ENCODE data around the gene COG7.
A peak's percentile ranks its signal among the peaks of the same experiment; 100 is the strongest.

DNA sequence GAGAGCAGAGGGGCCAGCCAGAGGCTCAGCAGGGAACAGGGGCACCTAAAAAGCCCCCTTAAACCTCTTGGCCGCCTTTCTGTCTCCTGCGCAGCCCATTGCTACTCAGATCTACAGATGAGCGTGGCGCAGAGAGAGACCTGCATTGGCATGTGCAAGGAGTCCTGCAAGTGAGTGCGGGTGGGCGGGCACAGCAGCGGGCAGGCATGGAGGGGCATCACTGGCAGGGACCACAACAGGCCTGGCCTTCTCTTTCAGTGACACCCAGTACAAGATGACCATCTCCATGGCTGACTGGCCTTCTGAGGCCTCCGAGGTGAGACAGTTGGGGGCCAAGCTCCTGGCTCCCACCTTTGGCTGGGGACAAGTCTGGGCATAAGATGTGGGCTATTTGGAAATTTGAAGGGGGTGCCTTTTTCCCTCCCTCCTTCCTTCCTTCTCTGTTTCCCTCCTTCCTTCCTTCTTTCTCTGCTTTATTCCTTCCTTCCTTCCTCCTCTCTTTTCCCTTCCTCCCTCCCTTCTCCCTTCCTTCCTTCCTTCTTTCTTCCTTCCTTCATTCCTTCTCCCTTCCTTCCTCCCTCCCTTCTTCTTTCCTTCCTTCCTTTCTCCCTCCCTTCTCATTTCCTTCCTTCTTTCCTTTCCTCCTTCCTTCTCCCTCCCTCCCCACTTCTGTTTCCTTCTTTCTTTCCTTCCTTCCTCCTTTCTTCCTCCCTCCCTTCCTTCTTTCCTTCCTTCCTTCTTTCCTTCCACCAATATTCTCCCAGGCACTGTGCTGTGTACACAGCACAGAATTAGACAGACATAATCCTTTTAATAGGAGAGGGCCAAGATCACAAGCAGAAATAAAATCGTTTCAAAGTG lies 75.7 kb downstream of the COG7 start:
- TF ChIP-seq CBFB (CRISPR knock-in tag; IDR thresholded peaks at IDR 0.05) (no peak), CTCF (CRISPR knock-in tag; IDR thresholded peaks at IDR 0.05) (no peak), PHF20 (CRISPR knock-in tag; IDR thresholded peaks at IDR 0.05) (no peak), FOXK2 (IDR thresholded peaks at IDR 0.05) (0 out of 2 replicates have a peak, but pooled peaks have one; percentile 28), ZNF484 (CRISPR knock-in tag; IDR thresholded peaks at IDR 0.05; ENCODE audit: borderline replicate concordance, low read depth) (no peak)
- TF ChIP-seq, protein P1, sequence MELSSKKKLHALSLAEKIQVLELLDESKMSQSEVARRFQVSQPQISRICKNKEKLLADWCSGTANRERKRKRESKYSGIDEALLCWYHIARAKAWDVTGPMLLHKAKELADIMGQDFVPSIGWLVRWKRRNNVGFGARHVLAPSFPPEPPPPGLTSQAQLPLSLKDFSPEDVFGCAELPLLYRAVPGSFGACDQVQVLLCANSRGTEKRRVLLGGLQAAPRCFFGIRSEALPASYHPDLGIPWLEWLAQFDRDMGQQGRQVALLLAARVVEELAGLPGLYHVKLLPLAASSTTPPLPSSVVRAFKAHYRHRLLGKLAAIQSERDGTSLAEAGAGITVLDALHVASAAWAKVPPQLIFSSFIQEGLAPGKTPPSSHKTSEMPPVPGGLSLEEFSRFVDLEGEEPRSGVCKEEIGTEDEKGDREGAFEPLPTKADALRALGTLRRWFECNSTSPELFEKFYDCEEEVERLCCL (CRISPR knock-in tag; IDR thresholded peaks at IDR 0.05; ENCODE audit: borderline replicate concordance) = no peak
- TF ChIP-seq, protein P2, sequence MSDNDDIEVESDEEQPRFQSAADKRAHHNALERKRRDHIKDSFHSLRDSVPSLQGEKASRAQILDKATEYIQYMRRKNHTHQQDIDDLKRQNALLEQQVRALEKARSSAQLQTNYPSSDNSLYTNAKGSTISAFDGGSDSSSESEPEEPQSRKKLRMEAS (IDR thresholded peaks at IDR 0.05) = no peak

Data from HepG2 (cell line).